CD4-positive, alpha-beta T cell (primary cell): ENCODE results near the gene SHISA6. TPM values are rescaled to one million over a fixed set of nuclear protein-coding genes. Genes with fewer than 3 reads are reported as not detected.

ENCODE experiments used
- ATAC-seq: fragments of 200-7000 bp; cut with Tn5 transposase; one replicate; pipeline ENCODE4 v1.10.0; 2022; ENCODE audit warnings: mild to moderate bottlenecking; ENCODE audit not compliant: poor library complexity
- CTCF ChIA-PET: fragments of 350-600 bp; sonication (Branson Sonifier 250); formaldehyde crosslinking; loops from one replicate; lab custom pipeline; 2021; ENCODE audit warnings: antibody characterized with exemption, inconsistent platforms; lab: Charles Lee
- POLR2A ChIA-PET: fragments of 350-600 bp; sonication (Branson Sonifier 250); formaldehyde crosslinking; loops from one replicate; lab custom pipeline; 2021; ENCODE audit warnings: antibody characterized with exemption, inconsistent platforms; lab: Charles Lee
- DNase-seq, 14 experiments: peaks; one replicate each; pipeline ENCODE4 v3.0.0-alpha.2; 2013 to 2020; ENCODE audit warnings: mixed read lengths in 2 of 14
- H3K27ac ChIP-seq, 2 donors: one replicate each; pipeline versions ENCODE4 v1.5.1 to v1.7.0; 2013; ENCODE audit warnings: low read length in 2 of 2, low read depth in 1 of 2, mild to moderate bottlenecking in 1 of 2
- H3K27me3 ChIP-seq, 2 experiments: 1 replicate in 1 of 2; 2 replicates in 1 of 2; pipeline versions ENCODE4 v1.6.1 to v1.7.0; 2013; ENCODE audit warnings: low read length in 2 of 2, control low read depth in 1 of 2, mild to moderate bottlenecking in 1 of 2, moderate library complexity in 1 of 2; ENCODE audit not compliant: insufficient read depth in 2 of 2, control insufficient read depth in 1 of 2
- H3K36me3 ChIP-seq: one replicate; pipeline ENCODE4 v1.6.1; 2013; ENCODE audit warnings: low read length, control low read depth; ENCODE audit not compliant: insufficient read depth
- H3K4me1 ChIP-seq: one replicate; pipeline ENCODE4 v1.6.1; 2013; ENCODE audit warnings: low read length, control low read depth; ENCODE audit not compliant: insufficient read depth
- H3K4me3 ChIP-seq: one replicate; pipeline ENCODE4 v1.5.1; 2013; ENCODE audit warnings: mild to moderate bottlenecking, low read length, moderate library complexity
- H3K9me3 ChIP-seq, 2 experiments: 1 replicate in 1 of 2; 2 replicates in 1 of 2; pipeline versions ENCODE4 v1.6.1 to v1.7.0; 2013; ENCODE audit warnings: low read length in 2 of 2, mild to moderate bottlenecking in 2 of 2, control low read depth in 1 of 2, moderate library complexity in 1 of 2; ENCODE audit not compliant: control insufficient read depth in 1 of 2, insufficient read depth in 1 of 2
- H3K27ac Mint-ChIP-seq: one replicate; pipeline ENCODE4 v1.8.0; 2020; ENCODE audit warnings: mixed read lengths
- H3K27me3 Mint-ChIP-seq: one replicate; pipeline ENCODE4 v1.8.0; 2021; ENCODE audit warnings: mixed read lengths
- H3K36me3 Mint-ChIP-seq: one replicate; pipeline ENCODE4 v1.8.0; 2021; ENCODE audit warnings: low read depth, mixed read lengths
- H3K4me1 Mint-ChIP-seq: one replicate; pipeline ENCODE4 v1.8.0; 2021; ENCODE audit warnings: low read depth, mixed read lengths
- H3K4me3 Mint-ChIP-seq: one replicate; pipeline ENCODE4 v1.8.0; 2020; ENCODE audit warnings: mild to moderate bottlenecking, mixed read lengths
- H3K9me3 Mint-ChIP-seq: one replicate; pipeline ENCODE4 v1.8.0; 2020; ENCODE audit warnings: mixed read lengths
- CTCF ChIP-seq: fragments of 200-600 bp; IDR thresholded peaks from one replicate; pipeline ENCODE4 v1.8.0; 2022; ENCODE audit warnings: antibody characterized with exemption, mild to moderate bottlenecking
- intact Hi-C, 2 experiments: fragments of 100-400 bp; cut with DNase I in 1 of 2; cut with micrococcal nuclease in 1 of 2; formaldehyde crosslinking; loops; one replicate each; pipeline versions ENCODE4 v1.15.1 to v1.9.0; 2023 to 2025; cut with DNase I, micrococcal nuclease
- total RNA-seq, 174 experiments: library from RNA in 2 of 174; stranded (reverse) in 2 of 174; gene quantifications; one replicate each; pipeline ENCODE4 v1.2.3 and lab custom pipeline; 2021 to 2026

The SHISA6 gene
- total RNA-seq, 2 experiments from 2014 or later = not detected

- Mint-ChIP-seq H3K27ac (no peak overlapping the region), H3K36me3 (no peaks in the 10 kb centered on the region), H3K4me3 (no peak overlapping the region), H3K9me3 (no peaks in the 10 kb centered on the region), H3K4me1 (no peaks in the 10 kb centered on the region), H3K27me3 (no peaks in the 10 kb centered on the region)
- Histone ChIP-seq H3K4me3 (no peak overlapping the region), H3K27ac (no peak overlapping the region), H3K9me3 (peaks cover 0 to 13% of the 10 kb centered on the region in 2 experiments), H3K27me3 (no peaks in the 10 kb centered on the region), H3K4me1 (no peaks in the 10 kb centered on the region), H3K36me3 (no peaks in the 10 kb centered on the region)
- TF ChIP-seq CTCF = no peak
- no peak for ATAC-seq
- CTCF ChIA-PET = no interaction called here
- POLR2A ChIA-PET = no interaction called here
- DNase-seq = no peak
- intact Hi-C loops = no loop called here
Measured at GRCh38 chr17:11486868-11487310, 245.9 kb downstream of the SHISA6 start.

GRCh38 chr17:11487469-11487868 is 246.5 kb downstream of the SHISA6 start:
- Histone ChIP-seq H3K27me3 (no peaks in the 10 kb centered on the region), H3K4me3 (no peak overlapping the region), H3K9me3 (peaks cover 0 to 13% of the 10 kb centered on the region in 2 experiments), H3K27ac (no peak overlapping the region), H3K4me1 (no peaks in the 10 kb centered on the region), H3K36me3 (no peaks in the 10 kb centered on the region)
- Mint-ChIP-seq H3K4me1 (no peaks in the 10 kb centered on the region), H3K36me3 (no peaks in the 10 kb centered on the region), H3K9me3 (peaks cover 2% of the 10 kb centered on the region), H3K27me3 (no peaks in the 10 kb centered on the region), H3K4me3 (no peak overlapping the region), H3K27ac (no peak overlapping the region)
- POLR2A ChIA-PET = no interaction called here
- ATAC-seq (no peak), DNase-seq (no peak)
- TF ChIP-seq CTCF = no peak
- intact Hi-C loops = no loop called here
- CTCF ChIA-PET = no interaction called here

GRCh38 chr17:11488407-11488806 is 247.4 kb downstream of the SHISA6 start:
- no peaks in the 10 kb centered on the region for H3K27me3 ChIP-seq
- peaks cover 0 to 16% of the 10 kb centered on the region in 2 experiments for H3K9me3 ChIP-seq
- H3K4me3 ChIP-seq = no peak overlapping the region
- H3K36me3 ChIP-seq = no peaks in the 10 kb centered on the region
- intact Hi-C loops = no loop called here
- H3K27ac ChIP-seq = no peak overlapping the region
- Mint-ChIP-seq H3K9me3 (peaks cover 6% of the 10 kb centered on the region), H3K27me3 (no peaks in the 10 kb centered on the region), H3K36me3 (no peaks in the 10 kb centered on the region), H3K27ac (no peak overlapping the region), H3K4me1 (no peaks in the 10 kb centered on the region), H3K4me3 (no peak overlapping the region)
- CTCF ChIA-PET = no interaction called here
- no peak for ATAC-seq
- no peaks in the 10 kb centered on the region for H3K4me1 ChIP-seq
- no peak for TF ChIP-seq CTCF
- no peak for DNase-seq
- POLR2A ChIA-PET = no interaction called here
